ENCODE measurements around the gene ATRAID.
"Not testable (repeated sequence)": the region's sequence is repeated elsewhere in the genome, so short reads cannot be mapped to it uniquely, and the experiment has no call there.

Gene ATRAID

GRCh38 chr2:27211943-27212625, at the start of gene ATRAID, which contains the start of gene SLC5A6:
ATRAID (plus strand) TSS chr2:27212041; CDS start chr2:27212369, 328 bp downstream.
SLC5A6 (minus strand) TSS chr2:27212268; CDS start chr2:27207650, 4,618 bp downstream.
- ATAC-seq, result peak; percentile 90
- DNase-seq, result peak; percentile 91

- ATAC-seq (no peak), DNase-seq (no peak)
Observed at GRCh38 chr2:27162151-27163121, 49.4 kb upstream of the ATRAID start.

GRCh38 chr2:27164960-27165763, 46.7 kb upstream of the ATRAID start:
- DNase-seq, result no peak
- no peak for ATAC-seq

GRCh38 chr2:27170581-27171337, 41.1 kb upstream of the ATRAID start:
- ATAC-seq, result no peak

GRCh38 chr2:27171351-27171848, 40.4 kb upstream of the ATRAID start:
- no peak for ATAC-seq

More at GRCh38 chr2:27170581-27171337, 41.1 kb upstream of the ATRAID start:
- DNase-seq, result no peak

GRCh38 chr2:27174638-27175037, 37.2 kb upstream of the ATRAID start:
- ATAC-seq, result no peak
- no peak for DNase-seq

More at GRCh38 chr2:27171351-27171848, 40.4 kb upstream of the ATRAID start:
- DNase-seq, result no peak

- ATAC-seq (no peak), DNase-seq (no peak)
Observed at GRCh38 chr2:27175330-27175729, 36.5 kb upstream of the ATRAID start.

- not testable (repeated sequence) for ATAC-seq, DNase-seq
Observed at GRCh38 chr2:27175781-27176180, 36.1 kb upstream of the ATRAID start.

- DNase-seq (no peak), ATAC-seq (no peak)
Observed at GRCh38 chr2:27177441-27178351, 34.1 kb upstream of the ATRAID start.

GRCh38 chr2:27178469-27178868, 33.4 kb upstream of the ATRAID start:
- no peak for ATAC-seq
- no peak for DNase-seq

GRCh38 chr2:27179344-27180000, 32.4 kb upstream of the ATRAID start:
- ATAC-seq, result no peak
- DNase-seq, result no peak

- DNase-seq (no peak), ATAC-seq (no peak)
Observed at GRCh38 chr2:27182346-27182745, 29.5 kb upstream of the ATRAID start.

- no peak for ATAC-seq
- no peak for DNase-seq
Observed at GRCh38 chr2:27184115-27184514, 27.7 kb upstream of the ATRAID start.

- ATAC-seq (no peak), DNase-seq (no peak)
Observed at GRCh38 chr2:27185331-27186026, 26.4 kb upstream of the ATRAID start.

- no peak for DNase-seq
Observed at GRCh38 chr2:27186613-27187345, 25.1 kb upstream of the ATRAID start.

GRCh38 chr2:27189989-27190388, 21.9 kb upstream of the ATRAID start:
- DNase-seq, result no peak
- ATAC-seq, result no peak

More at GRCh38 chr2:27186613-27187345, 25.1 kb upstream of the ATRAID start:
- ATAC-seq, result no peak

GRCh38 chr2:27191070-27191829, 20.6 kb upstream of the ATRAID start:
- peak; percentile 82 for ATAC-seq
- peak; percentile 26 for DNase-seq
